CD8-positive, alpha-beta memory T cell (primary cell): ENCODE measurements around the gene ZSCAN26. TPM values are rescaled to one million over a fixed set of nuclear protein-coding genes. Genes with fewer than 3 reads are reported as not detected.
A peak's percentile ranks its signal among the peaks of the same experiment; 100 is the strongest.

Source experiments
- CTCF ChIA-PET: fragments of 350-600 bp; sonication (Branson Sonifier 250); formaldehyde crosslinking; loops from one replicate; lab custom pipeline; 2021; ENCODE audit warnings: antibody characterized with exemption; lab: Charles Lee
- POLR2A ChIA-PET: fragments of 350-600 bp; sonication (Branson Sonifier 250); formaldehyde crosslinking; loops from one replicate; lab custom pipeline; 2021; ENCODE audit warnings: antibody characterized with exemption; lab: Charles Lee
- DNase-seq, 5 donors: peaks; one replicate each; pipeline versions ENCODE4 v3.0.0 to v3.0.0-alpha.2; 2020 to 2022; ENCODE audit warnings: mixed read lengths in 1 of 5
- H3K27ac ChIP-seq: one replicate; pipeline ENCODE4 v1.7.0; 2013; ENCODE audit warnings: low read depth, mild to moderate bottlenecking, low read length, moderate library complexity
- H3K27me3 ChIP-seq: 2 replicates; pipeline ENCODE4 v1.7.0; 2013; ENCODE audit warnings: low read length, mild to moderate bottlenecking; ENCODE audit not compliant: insufficient read depth, poor library complexity, severe bottlenecking
- H3K36me3 ChIP-seq: 2 replicates; pipeline ENCODE4 v1.7.0; 2013; ENCODE audit warnings: mild to moderate bottlenecking, low read length, moderate library complexity; ENCODE audit not compliant: insufficient read depth
- H3K4me1 ChIP-seq: 2 replicates; pipeline ENCODE4 v1.7.0; 2013; ENCODE audit warnings: mild to moderate bottlenecking, low read length, moderate library complexity; ENCODE audit not compliant: insufficient read depth
- H3K4me3 ChIP-seq: 2 replicates; pipeline ENCODE4 v1.7.0; 2013; ENCODE audit warnings: mild to moderate bottlenecking, low read length
- H3K9me3 ChIP-seq: 2 replicates; pipeline ENCODE4 v1.7.0; 2013; ENCODE audit warnings: mild to moderate bottlenecking, low read length
- H3K27ac Mint-ChIP-seq, 8 donors: one replicate each; pipeline ENCODE4 v1.8.0; 2020 to 2021; ENCODE audit warnings: mixed read lengths in 8 of 8, mild to moderate bottlenecking in 6 of 8, inconsistent platforms in 3 of 8, moderate library complexity in 3 of 8
- H3K27me3 Mint-ChIP-seq, 2 donors: one replicate each; pipeline ENCODE4 v1.8.0; 2020 to 2021; ENCODE audit warnings: mixed read lengths in 2 of 2, mild to moderate bottlenecking in 1 of 2, moderate library complexity in 1 of 2
- H3K36me3 Mint-ChIP-seq, 3 donors: one replicate each; pipeline ENCODE4 v1.8.0; 2020 to 2021; ENCODE audit warnings: mixed read lengths in 3 of 3, inconsistent platforms in 1 of 3, mild to moderate bottlenecking in 1 of 3
- H3K4me1 Mint-ChIP-seq, 3 donors: one replicate each; pipeline ENCODE4 v1.8.0; 2020 to 2021; ENCODE audit warnings: mixed read lengths in 3 of 3, inconsistent platforms in 1 of 3, mild to moderate bottlenecking in 1 of 3
- H3K4me3 Mint-ChIP-seq, 7 donors: one replicate each; pipeline ENCODE4 v1.8.0; 2020 to 2021; ENCODE audit warnings: mixed read lengths in 7 of 7, mild to moderate bottlenecking in 6 of 7, moderate library complexity in 4 of 7, inconsistent platforms in 2 of 7
- H3K9me3 Mint-ChIP-seq, 5 donors: one replicate each; pipeline ENCODE4 v1.8.0; 2020 to 2022; ENCODE audit warnings: mixed read lengths in 5 of 5, mild to moderate bottlenecking in 3 of 5, moderate library complexity in 2 of 5, inconsistent platforms in 1 of 5
- polyA plus RNA-seq: library from polyadenylated mRNA; unstranded; fragments of 300-500 nt; fragmentation: Illumina TruSeq; gene quantifications from one replicate; pipeline ENCODE4 v1.2.3, GENCODE V29; 2021
- total RNA-seq, 2 experiments: library from RNA; stranded (reverse); gene quantifications; one replicate each; pipeline ENCODE4 v1.2.3, GENCODE V29; 2021

Gene ZSCAN26
- total and polyA plus RNA-seq, 3 experiments from 2014 or later = 5.6 to 15.8 (median 6.4) TPM

DNA sequence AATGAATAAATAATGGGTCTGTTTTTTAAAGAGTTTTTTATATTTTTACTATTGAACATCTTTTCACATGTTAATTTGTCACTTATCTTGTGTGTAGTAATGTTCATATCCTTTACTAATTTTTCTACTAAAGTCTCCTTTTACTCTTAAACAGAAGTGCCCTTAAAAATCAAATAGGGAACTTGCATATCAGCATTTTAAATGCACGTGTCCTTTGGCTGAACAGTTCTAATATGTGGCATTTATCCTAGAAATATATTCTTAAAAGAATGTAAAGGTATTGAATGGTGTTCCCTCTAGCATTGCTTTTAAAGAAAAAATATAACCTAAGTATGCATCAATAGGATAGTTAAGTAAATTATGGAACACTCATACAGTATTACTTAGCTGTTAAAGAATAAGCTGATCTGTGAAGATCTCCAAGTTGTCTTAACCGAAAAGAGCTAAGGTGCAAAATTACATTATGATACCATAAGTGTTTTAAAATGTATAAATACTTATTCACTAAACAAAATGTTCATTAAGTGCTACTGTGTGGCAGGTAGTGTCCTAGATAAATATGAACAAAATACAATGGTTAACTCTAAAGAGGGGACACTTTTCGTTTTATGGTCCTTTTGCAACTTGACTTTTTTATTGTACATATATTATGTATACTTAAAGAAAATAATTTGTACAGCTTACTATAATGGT is 13.8 kb downstream of the ZSCAN26 start:
- peaks cover 9 to 10% of the 10 kb centered on the region in 2 donors for H3K27me3 Mint-ChIP-seq
- no peaks in the 10 kb centered on the region for H3K9me3 ChIP-seq
- no peak overlapping the region for H3K4me3 ChIP-seq
- H3K36me3 Mint-ChIP-seq = peaks cover 13 to 25% (median 20%) of the 10 kb centered on the region in 3 donors
- peaks cover 7% of the 10 kb centered on the region for H3K4me1 ChIP-seq
- no peak overlapping the region for H3K27ac ChIP-seq
- POLR2A ChIA-PET = interaction anchor here (2.4 kb wide), 1 partner anchor 13 kb away, joined by 10 read pairs; the partner anchor contains the start of gene ZSCAN26
- H3K27me3 ChIP-seq = no peaks in the 10 kb centered on the region
- no peak for DNase-seq
- H3K27ac Mint-ChIP-seq = peak overlapping the region in 1 of 8 donors; percentile 7
- peak overlapping the region in 6 of 7 donors; percentile 77 to 91 (median 80) for H3K4me3 Mint-ChIP-seq
- CTCF ChIA-PET = interaction anchor here (1.0 to 1.1 kb wide), 2 partner anchors 14 to 57 kb away, joined by 3 read pairs; partner anchors contain the start of gene ZSCAN26
- H3K36me3 ChIP-seq = peaks cover 2% of the 10 kb centered on the region
- no peaks in the 10 kb centered on the region for H3K9me3 Mint-ChIP-seq
- H3K4me1 Mint-ChIP-seq = peaks cover 10 to 15% (median 12%) of the 10 kb centered on the region in 3 donors

DNA sequence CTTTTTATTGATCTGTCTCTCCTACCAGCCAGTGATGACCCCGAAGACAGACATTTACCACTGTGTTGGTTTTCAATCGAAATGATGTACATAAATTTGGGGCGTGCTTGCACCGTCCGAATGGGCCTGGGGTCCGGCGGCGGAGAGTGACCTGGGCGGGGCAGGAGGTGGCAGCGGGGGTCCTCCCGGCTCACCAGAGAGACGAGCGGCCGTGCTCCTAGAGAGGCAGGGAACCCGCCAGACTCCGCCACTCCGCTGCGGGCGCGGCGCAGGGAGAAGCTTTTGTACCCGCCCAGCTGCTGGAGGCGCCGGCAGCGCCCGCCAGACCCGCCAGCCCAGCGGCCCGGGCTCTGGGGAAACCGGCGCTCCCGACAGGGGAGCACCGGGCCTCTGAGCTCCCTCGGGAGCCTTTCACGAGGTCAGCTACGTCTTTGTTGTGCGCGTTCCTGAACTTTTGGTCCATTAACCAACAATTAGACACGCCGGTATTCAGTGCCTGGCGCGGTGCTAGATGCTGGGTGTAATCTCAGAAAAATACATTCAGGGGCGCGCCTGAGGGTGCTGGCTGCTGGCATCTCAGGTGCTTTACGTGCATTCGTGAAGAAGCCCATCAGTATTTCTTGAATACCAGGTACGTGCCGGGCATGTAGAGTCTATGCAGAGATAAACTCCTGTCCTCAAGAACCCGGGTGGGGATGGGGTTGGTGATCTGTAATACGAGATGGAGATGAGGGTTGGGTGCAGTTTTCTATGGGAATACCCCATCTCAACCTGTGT is 14.5 kb downstream of the ZSCAN26 start, which contains the start of gene PGBD1:
TSS of gene PGBD1 (plus strand) at position 285 of the 777 bp plus-strand sequence. CDS start 2,242 bp downstream, outside the sequence.
- peak within 1 kb of the TSS; percentile 77 to 91 (median 78) for H3K4me3 Mint-ChIP-seq
- peaks cover 9 to 10% of the 10 kb centered on the region in 2 donors for H3K27me3 Mint-ChIP-seq
- H3K4me3 ChIP-seq = peak within 1 kb of the TSS; percentile 48
- peaks cover 6 to 25% (median 13%) of the 10 kb centered on the region in 3 donors for H3K36me3 Mint-ChIP-seq
- peaks cover 10 to 15% (median 12%) of the 10 kb centered on the region in 3 donors for H3K4me1 Mint-ChIP-seq
- peaks cover 7% of the 10 kb centered on the region for H3K4me1 ChIP-seq
- peak within 1 kb of the TSS in 3 of 8 donors; percentile 33 to 61 (median 52) for H3K27ac Mint-ChIP-seq
- H3K9me3 Mint-ChIP-seq = no peaks in the 10 kb centered on the region
- H3K27ac ChIP-seq = peak within 1 kb of the TSS; percentile 33
- no peaks in the 10 kb centered on the region for H3K9me3 ChIP-seq
- no peaks in the 10 kb centered on the region for H3K36me3 ChIP-seq
- POLR2A ChIA-PET = interaction anchor here (2.4 kb wide), 1 partner anchor 14 kb away, joined by 10 read pairs; the partner anchor contains the start of gene ZSCAN26
- H3K27me3 ChIP-seq = no peaks in the 10 kb centered on the region
- DNase-seq = peak; percentile 10 to 64 (median 32)
- CTCF ChIA-PET = interaction anchor here (1.0 to 1.1 kb wide), 2 partner anchors 14 to 56 kb away, joined by 3 read pairs; partner anchors contain the start of gene ZSCAN26

- ChIA-PET CTCF (interaction anchor here (1.3 kb wide), 1 partner anchor 390 kb away, joined by 3 read pairs; a partner anchor contains a TSS), POLR2A (no interaction called here)
- Histone ChIP-seq H3K4me3 (no peak overlapping the region), H3K27ac (no peak overlapping the region), H3K9me3 (no peaks in the 10 kb centered on the region), H3K27me3 (no peaks in the 10 kb centered on the region), H3K4me1 (peaks cover 7% of the 10 kb centered on the region), H3K36me3 (peaks cover 5% of the 10 kb centered on the region)
- peak overlapping the region in 2 of 7 donors; percentile 11 to 17 for H3K4me3 Mint-ChIP-seq
- peaks cover 9 to 10% of the 10 kb centered on the region in 2 donors for H3K27me3 Mint-ChIP-seq
- peaks cover 3 to 26% (median 8%) of the 10 kb centered on the region in 3 donors for H3K36me3 Mint-ChIP-seq
- no peak for DNase-seq
- peaks cover 10 to 15% (median 12%) of the 10 kb centered on the region in 3 donors for H3K4me1 Mint-ChIP-seq
- no peak overlapping the region for H3K27ac Mint-ChIP-seq
- H3K9me3 Mint-ChIP-seq = peaks cover 0 to 2% (median 0%) of the 10 kb centered on the region in 5 donors
Observed at GRCh38 chr6:28282926-28283325, 16.0 kb downstream of the ZSCAN26 start.

DNA sequence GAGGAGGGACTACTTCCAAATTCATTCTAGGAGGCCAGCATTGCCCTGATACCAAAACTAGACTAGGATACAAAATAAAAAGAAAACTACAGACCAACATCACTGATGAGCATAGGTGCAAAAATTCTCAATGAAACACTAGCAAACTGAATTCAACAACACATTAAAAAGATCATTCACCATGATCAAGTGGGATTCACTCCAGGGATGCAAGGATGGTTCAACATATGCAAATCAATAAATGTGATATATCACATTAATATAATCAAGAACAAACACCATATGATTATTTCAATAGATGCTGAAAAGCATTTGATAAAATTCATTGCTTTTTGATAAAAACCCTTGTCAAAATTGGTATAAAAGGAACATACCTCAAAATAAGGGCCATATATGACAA is 24.6 kb downstream of the ZSCAN26 start:
- Histone ChIP-seq H3K27ac (no peak overlapping the region), H3K4me3 (no peak overlapping the region), H3K9me3 (no peaks in the 10 kb centered on the region), H3K36me3 (peaks cover 5% of the 10 kb centered on the region), H3K27me3 (no peaks in the 10 kb centered on the region), H3K4me1 (no peaks in the 10 kb centered on the region)
- Mint-ChIP-seq H3K4me1 (no peaks in the 10 kb centered on the region), H3K36me3 (peaks cover 2 to 5% (median 5%) of the 10 kb centered on the region in 3 donors), H3K27ac (no peak overlapping the region), H3K4me3 (no peak overlapping the region), H3K9me3 (peaks cover 0 to 2% (median 0%) of the 10 kb centered on the region in 5 donors), H3K27me3 (no peaks in the 10 kb centered on the region)
- ChIA-PET CTCF (no interaction called here), POLR2A (interaction anchor here (0.6 kb wide), 1 partner anchor 598 kb away, joined by 3 read pairs; no protein-coding TSS in a partner anchor)
- DNase-seq = no peak

DNA sequence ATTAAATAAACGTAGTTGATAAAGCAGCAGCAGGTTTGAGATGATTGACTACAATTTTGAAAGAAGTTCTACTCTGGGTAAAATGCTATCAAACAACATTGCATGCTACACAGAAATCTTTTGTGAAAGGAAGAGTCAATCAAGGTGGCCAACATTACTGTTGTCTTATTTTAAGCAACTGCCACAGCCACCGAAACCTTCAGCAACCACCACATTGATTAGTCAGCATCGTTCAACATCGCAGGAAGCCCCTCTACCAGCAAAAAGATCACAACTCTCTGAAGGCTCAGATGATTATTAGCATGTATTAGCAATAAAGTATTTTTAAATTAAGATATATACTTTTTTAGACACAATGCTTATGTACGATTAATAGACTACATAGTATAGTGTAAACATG is 28.4 kb downstream of the ZSCAN26 start:
- H3K27ac ChIP-seq = no peak overlapping the region
- no peaks in the 10 kb centered on the region for H3K36me3 ChIP-seq
- peaks cover 0 to 2% of the 10 kb centered on the region in 2 donors for H3K27me3 Mint-ChIP-seq
- POLR2A ChIA-PET = no interaction called here
- peaks cover 0 to 2% (median 0%) of the 10 kb centered on the region in 3 donors for H3K36me3 Mint-ChIP-seq
- CTCF ChIA-PET = no interaction called here
- H3K4me1 ChIP-seq = no peaks in the 10 kb centered on the region
- no peaks in the 10 kb centered on the region for H3K4me1 Mint-ChIP-seq
- H3K4me3 Mint-ChIP-seq = no peak overlapping the region
- no peak for DNase-seq
- no peaks in the 10 kb centered on the region for H3K9me3 ChIP-seq
- H3K4me3 ChIP-seq = no peak overlapping the region
- H3K9me3 Mint-ChIP-seq = no peaks in the 10 kb centered on the region
- H3K27ac Mint-ChIP-seq = no peak overlapping the region
- H3K27me3 ChIP-seq = no peaks in the 10 kb centered on the region

GRCh38 chr6:28296520-28297060 is 29.6 kb downstream of the ZSCAN26 start:
- H3K27ac ChIP-seq = no peak overlapping the region
- DNase-seq = no peak
- no peak overlapping the region for H3K27ac Mint-ChIP-seq
- H3K36me3 ChIP-seq = no peaks in the 10 kb centered on the region
- POLR2A ChIA-PET = no interaction called here
- no peaks in the 10 kb centered on the region for H3K9me3 ChIP-seq
- peaks cover 2 to 6% (median 2%) of the 10 kb centered on the region in 3 donors for H3K36me3 Mint-ChIP-seq
- H3K4me1 ChIP-seq = no peaks in the 10 kb centered on the region
- peaks cover 0 to 2% of the 10 kb centered on the region in 2 donors for H3K27me3 Mint-ChIP-seq
- no peaks in the 10 kb centered on the region for H3K4me1 Mint-ChIP-seq
- no peak overlapping the region for H3K4me3 ChIP-seq
- no peak overlapping the region for H3K4me3 Mint-ChIP-seq
- CTCF ChIA-PET = no interaction called here
- H3K27me3 ChIP-seq = no peaks in the 10 kb centered on the region
- H3K9me3 Mint-ChIP-seq = no peaks in the 10 kb centered on the region

DNA sequence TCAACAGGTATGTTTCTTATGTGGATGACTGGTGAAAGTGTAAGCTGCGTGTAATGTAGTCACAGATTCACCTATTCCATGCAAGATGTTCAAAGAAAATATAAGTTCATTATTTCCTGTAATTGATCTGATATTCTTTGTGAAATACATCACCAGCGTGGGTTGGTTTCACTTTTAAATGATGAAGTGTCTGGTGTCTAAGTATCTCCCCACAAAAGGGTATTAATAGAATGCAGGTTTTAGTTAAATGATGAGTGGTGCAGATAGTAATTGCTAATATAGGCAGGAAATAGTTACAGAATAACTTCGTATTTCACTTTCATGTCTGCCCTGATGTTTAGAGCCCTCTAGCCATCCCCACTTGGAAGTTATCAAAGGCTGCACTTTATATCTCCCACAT is 36.6 kb downstream of the ZSCAN26 start:
- no peaks in the 10 kb centered on the region for H3K4me1 ChIP-seq
- H3K27me3 ChIP-seq = no peaks in the 10 kb centered on the region
- Mint-ChIP-seq H3K27me3 (peaks cover 0 to 2% of the 10 kb centered on the region in 2 donors), H3K36me3 (peaks cover 0 to 8% (median 2%) of the 10 kb centered on the region in 3 donors), H3K9me3 (no peaks in the 10 kb centered on the region), H3K4me3 (peak overlapping the region in 6 of 7 donors; percentile 6 to 52 (median 38)), H3K27ac (peak overlapping the region in 5 of 8 donors; percentile 9 to 84 (median 51)), H3K4me1 (peaks cover 9 to 18% (median 18%) of the 10 kb centered on the region in 3 donors)
- H3K36me3 ChIP-seq = no peaks in the 10 kb centered on the region
- ChIA-PET CTCF (no interaction called here), POLR2A (no interaction called here)
- no peak overlapping the region for H3K27ac ChIP-seq
- DNase-seq = no peak
- H3K9me3 ChIP-seq = no peaks in the 10 kb centered on the region
- no peak overlapping the region for H3K4me3 ChIP-seq
